Breast epithelium (tissue), 4 donors: Measurements from ENCODE around the gene PDE4D. TPM values are rescaled to one million over a fixed set of nuclear protein-coding genes. Genes with fewer than 3 reads are reported as not detected.

Experiments
- DNase-seq, 2 donors: peaks; one replicate each; pipeline ENCODE4 v3.0.0-alpha.2; 2019; ENCODE audit warnings: low spot score in 2 of 2
- H3K27ac ChIP-seq, 2 donors: fragments of 200-600 bp; sonication (generic) in 1 of 2; one replicate each; pipeline ENCODE4 v1.5.1; 2016 to 2019; ENCODE audit warnings: mild to moderate bottlenecking in 1 of 2
- H3K27me3 ChIP-seq, 2 donors: fragments of 200-600 bp; sonication (generic) in 1 of 2; one replicate each; pipeline versions ENCODE4 v1.5.1 to v1.6.0; 2017 to 2019; ENCODE audit warnings: control low read depth in 1 of 2, mild to moderate bottlenecking in 1 of 2
- H3K36me3 ChIP-seq: fragments of 200-600 bp; one replicate; pipeline ENCODE4 v1.5.1; 2019
- H3K4me1 ChIP-seq, 2 donors: fragments of 200-600 bp; sonication (generic); one replicate each; pipeline ENCODE4 v1.5.1; 2016 to 2019; ENCODE audit warnings: control low read depth in 1 of 2
- H3K4me3 ChIP-seq, 3 donors: fragments of 200-600 bp; sonication (generic); 1 replicate in 2 of 3; 2 replicates in 1 of 3; pipeline ENCODE4 v1.5.1; 2016 to 2019; ENCODE audit warnings: mild to moderate bottlenecking in 3 of 3, moderate library complexity in 2 of 3
- H3K9me3 ChIP-seq, 2 donors: fragments of 200-600 bp; sonication (generic) in 1 of 2; one replicate each; pipeline ENCODE4 v1.5.1; 2016 to 2019; ENCODE audit warnings: control low read depth in 1 of 2
- CTCF ChIP-seq, 3 donors: fragments of 450-650 bp; IDR thresholded peaks; one replicate each; pipeline ENCODE4 v1.5.1; 2016 to 2017; ENCODE audit warnings: antibody characterized with exemption in 3 of 3, mild to moderate bottlenecking in 3 of 3, moderate library complexity in 3 of 3
- POLR2A ChIP-seq: fragments of 450-650 bp; IDR thresholded peaks from one replicate; pipeline ENCODE4 v1.6.1; 2016; ENCODE audit warnings: antibody characterized with exemption, mild to moderate bottlenecking, moderate library complexity
- POLR2AphosphoS5 ChIP-seq, 3 donors: sonication (generic); formaldehyde crosslinking; IDR thresholded peaks; one replicate each; pipeline ENCODE4 v1.6.1; 2017; ENCODE audit warnings: antibody characterized with exemption in 3 of 3
- intact Hi-C: fragments of 100-400 bp; cut with DNase I; formaldehyde crosslinking; loops from one replicate; pipeline ENCODE4 v1.15.1; 2023; ENCODE audit warnings: low total_unique reads
- total RNA-seq, 3 donors: library from RNA; depleted of rRNA; stranded (reverse); fragments of >200 nt; gene quantifications; one replicate each; pipeline ENCODE4 v1.1.0, GENCODE V29; 2016

Gene PDE4D
- total RNA-seq, 3 donors from 2014 or later = 14.4 to 37.4 (median 28.2) TPM

- no peaks in the 10 kb centered on the region for H3K27me3 ChIP-seq
- TF ChIP-seq CTCF (IDR thresholded peaks at IDR 0.05) = no peak
- TF ChIP-seq POLR2A = no peak
- no peak for TF ChIP-seq POLR2AphosphoS5 (IDR thresholded peaks at IDR 0.05)
- no peaks in the 10 kb centered on the region for H3K9me3 ChIP-seq
- H3K27ac ChIP-seq = no peak overlapping the region
- no peak overlapping the region for H3K4me3 ChIP-seq
- DNase-seq = no peak
- H3K36me3 ChIP-seq = no peaks in the 10 kb centered on the region
- H3K4me1 ChIP-seq = no peaks in the 10 kb centered on the region
- intact Hi-C loops = no loop called here
These were observed 794.8 kb downstream of the PDE4D start for GRCh38 chr5:59098743-59099142.

- Histone ChIP-seq H3K36me3 (no peaks in the 10 kb centered on the region), H3K27ac (no peak overlapping the region), H3K27me3 (no peaks in the 10 kb centered on the region), H3K4me1 (no peaks in the 10 kb centered on the region), H3K4me3 (no peak overlapping the region), H3K9me3 (no peaks in the 10 kb centered on the region)
- TF ChIP-seq POLR2A (no peak), CTCF (IDR thresholded peaks at IDR 0.05) (no peak), POLR2AphosphoS5 (IDR thresholded peaks at IDR 0.05) (no peak)
- no peak for DNase-seq
- intact Hi-C loops = no loop called here
These were observed 795.8 kb downstream of the PDE4D start for GRCh38 chr5:59097712-59098111.

- intact Hi-C loops = no loop called here
- H3K27me3 ChIP-seq = no peaks in the 10 kb centered on the region
- DNase-seq = no peak
- H3K36me3 ChIP-seq = no peaks in the 10 kb centered on the region
- TF ChIP-seq POLR2A (no peak), POLR2AphosphoS5 (IDR thresholded peaks at IDR 0.05) (no peak), CTCF (IDR thresholded peaks at IDR 0.05) (no peak)
- H3K4me3 ChIP-seq = no peak overlapping the region
- no peak overlapping the region for H3K27ac ChIP-seq
- no peaks in the 10 kb centered on the region for H3K9me3 ChIP-seq
- H3K4me1 ChIP-seq = no peaks in the 10 kb centered on the region
These were observed 796.4 kb downstream of the PDE4D start for GRCh38 chr5:59097116-59097515.

- TF ChIP-seq POLR2AphosphoS5 (IDR thresholded peaks at IDR 0.05) (no peak), CTCF (IDR thresholded peaks at IDR 0.05) (no peak), POLR2A (no peak)
- no peak overlapping the region for H3K4me3 ChIP-seq
- H3K27ac ChIP-seq = no peak overlapping the region
These were observed 798.0 kb downstream of the PDE4D start for GRCh38 chr5:59095480-59095879.

GRCh38 chr5:59094864-59095263, 798.7 kb downstream of the PDE4D start:
- no peak for DNase-seq
- no peak overlapping the region for H3K4me3 ChIP-seq
- intact Hi-C loops = no loop called here
- no peaks in the 10 kb centered on the region for H3K9me3 ChIP-seq
- no peaks in the 10 kb centered on the region for H3K4me1 ChIP-seq
- no peak overlapping the region for H3K27ac ChIP-seq
- no peaks in the 10 kb centered on the region for H3K36me3 ChIP-seq
- TF ChIP-seq POLR2AphosphoS5 (IDR thresholded peaks at IDR 0.05) (no peak), POLR2A (no peak), CTCF (IDR thresholded peaks at IDR 0.05) (no peak)
- no peaks in the 10 kb centered on the region for H3K27me3 ChIP-seq

More at GRCh38 chr5:59095480-59095879, 798.0 kb downstream of the PDE4D start:
- Histone ChIP-seq H3K4me1 (no peaks in the 10 kb centered on the region), H3K36me3 (no peaks in the 10 kb centered on the region), H3K27me3 (no peaks in the 10 kb centered on the region), H3K9me3 (no peaks in the 10 kb centered on the region)
- no peak for DNase-seq
- intact Hi-C loops = no loop called here
